ENCODE measurements around the gene LY6G5C. TPM values are rescaled to one million over a fixed set of nuclear protein-coding genes. Genes with fewer than 3 reads are reported as not detected.

The LY6G5C gene
- total and polyA plus RNA-seq, 9 of the 15 experiments (the other 6 are each of a cell fraction or from before 2014, with no cell fraction given) = 0.10 to 0.67 (median 0.46) TPM; not detected in 4

DNA sequence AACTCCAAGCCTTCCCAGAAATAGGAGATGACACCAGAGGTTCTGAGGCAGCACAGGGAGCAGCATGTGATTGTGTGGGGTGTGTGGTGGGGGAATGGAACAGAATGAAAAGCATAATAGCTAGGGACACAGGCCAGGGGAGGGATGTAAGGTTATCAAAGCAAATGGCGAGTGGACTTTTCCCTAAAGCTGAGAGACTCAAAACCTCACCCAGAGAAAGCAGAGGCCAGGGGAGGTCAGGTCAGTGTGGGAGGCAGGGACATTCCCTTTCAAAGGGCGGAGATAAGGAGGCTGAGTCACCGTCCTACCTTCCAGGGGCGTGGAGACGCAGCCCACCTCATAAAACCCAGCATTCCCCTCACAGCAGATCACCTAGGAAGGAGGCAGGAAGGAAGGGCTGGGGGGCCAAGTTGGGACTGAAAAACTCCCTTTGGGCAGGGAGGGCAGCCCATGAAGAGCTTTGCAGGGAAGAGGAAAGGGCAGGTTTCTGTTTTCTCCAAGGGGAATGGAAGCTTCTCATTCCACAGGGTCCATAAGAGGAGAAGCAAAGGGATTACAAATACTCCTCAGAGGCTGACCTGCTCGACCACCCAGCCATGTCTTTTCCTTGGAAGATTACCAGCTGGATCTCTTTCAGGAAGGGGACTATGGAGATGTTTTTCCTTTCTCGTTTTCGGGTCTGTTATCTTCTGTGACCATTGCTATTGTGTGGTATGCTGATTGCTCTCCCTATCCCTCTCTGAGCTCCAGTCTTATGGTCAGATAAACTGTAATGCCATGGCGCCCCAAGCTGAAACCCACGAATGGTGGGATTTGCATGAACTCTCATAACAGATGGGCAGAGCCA is 9.6 kb upstream of the LY6G5C start:
- in situ Hi-C loops (cut with MboI) (no loop called here), intact Hi-C loops (cut with micrococcal nuclease) (loop anchor here (1.0 to 2.0 kb wide), 3 partner anchors 13 to 140 kb away; partner anchors contain the start of gene ABHD16A)
- Histone ChIP-seq H2AFZ (ENCODE audit: low read depth, low read length) (peak overlapping the region; percentile 14), H3K36me3 (ENCODE audit: control insufficient read depth, insufficient read depth, low read length) (peaks cover 93% of the 10 kb centered on the region), H3K4me2 (ENCODE audit: insufficient read depth, low read length) (peak overlapping the region; percentile 82), H4K20me1 (replicated peaks; ENCODE audit: control insufficient read depth, insufficient read depth, low read length) (no peaks in the 10 kb centered on the region), H3K27me3 (ENCODE audit: control insufficient read depth in 2 of 2, insufficient read depth in 2 of 2, low read length in 2 of 2) (no peaks in the 10 kb centered on the region), H3K27ac (ENCODE audit: extremely low read depth, low read depth, low read length) (peak overlapping the region; percentile 88), H3K79me2 (ENCODE audit: control insufficient read depth, insufficient read depth, low read length) (no peaks in the 10 kb centered on the region; the same call in 2 of the 3 replicates), H3K9me3 (replicated peaks; ENCODE audit: control insufficient read depth, insufficient read depth, low read depth, low read length) (no peaks in the 10 kb centered on the region), H3K9ac (ENCODE audit: insufficient read depth in 1 of 2, low read depth in 2 of 2, low read length in 2 of 2) (peak overlapping the region; percentile 68 to 86; a peak in 3 of 4 replicates), H3K9me1 (ENCODE audit: control insufficient read depth, insufficient read depth, low read length) (no peaks in the 10 kb centered on the region), H3K4me3 (peak overlapping the region; percentile 13; the same call in 1 of the 2 replicates), H3K4me1 (replicated peaks in 1 of 2; ENCODE audit: control insufficient read depth in 2 of 2, insufficient read depth in 2 of 2, low read length in 2 of 2) (peaks cover 63 to 65% of the 10 kb centered on the region in 2 experiments)
- ChIA-PET CTCF (ENCODE audit: low intra/inter-chr PET ratio) (interaction anchor here (1.0 to 1.5 kb wide), 3 partner anchors 12 to 78 kb away, joined by 3 read pairs; no protein-coding TSS in a partner anchor), POLR2A (interaction anchor here (0.6 to 7.1 kb wide), 51 partner anchors 11 to 961 kb away, joined by 3 to 158 read pairs (median 5); partner anchors contain the start of genes ABHD16A, APOM, BAG6 and C6orf47)
- peak; percentile 83 for ATAC-seq
- WGBS (ENCODE audit: insufficient coverage, low coverage, missing lambda C conversion rate) = under 1% methylated on average over 10 of the region's 10 CpGs
- DNase-seq (ENCODE audit: extremely low read depth in 1 of 4, low spot score in 3 of 4) = peak; percentile 94 to 97 (median 96)
- BruUV-seq (replicated peaks) = TSS peak; percentile 91
- peak; percentile 98 for FAIRE-seq
- TF ChIP-seq RB1 (IDR thresholded peaks at IDR 0.05; ENCODE audit: low read depth) = peak; percentile 82; the same call in 1 of the 2 replicates
- peak in 1 of 2 experiments; percentile 87; a peak in 1 of 4 replicates for TF ChIP-seq SRF (CRISPR knock-in tag; IDR thresholded peaks at IDR 0.05)
- no peak for TF ChIP-seq SAP30 (IDR thresholded peaks at IDR 0.05; ENCODE audit: borderline replicate concordance, insufficient read depth, low read depth, low read length, poor library complexity, severe bottlenecking)
- peak; percentile 51; the same call in 1 of the 2 replicates for TF ChIP-seq CHD2 (IDR thresholded peaks at IDR 0.05; ENCODE audit: low read depth, low read length)
- peak in 1 of 2 experiments; percentile 88; a peak in 3 of 4 replicates for TF ChIP-seq TEAD1 (CRISPR knock-in tag; IDR thresholded peaks at IDR 0.05)
- peak; percentile 51 to 55; a peak in 2 of 4 replicates for TF ChIP-seq TRIM24 (IDR thresholded peaks at IDR 0.05)
- peak; percentile 100 for TF ChIP-seq SMARCA4 (IDR thresholded peaks at IDR 0.05)
- TF ChIP-seq LARP7 (IDR thresholded peaks at IDR 0.05) = peak; percentile 13; the same call in 1 of the 2 replicates
- peak; percentile 28; the same call in 1 of the 2 replicates for TF ChIP-seq ZNF121 (CRISPR knock-in tag; conservative IDR thresholded peaks at IDR 0.05)
- TF ChIP-seq GTF2E2 (tag; IDR thresholded peaks at IDR 0.05) = peak; percentile 75; the same call in 1 of the 2 replicates
- TF ChIP-seq, protein P1, sequence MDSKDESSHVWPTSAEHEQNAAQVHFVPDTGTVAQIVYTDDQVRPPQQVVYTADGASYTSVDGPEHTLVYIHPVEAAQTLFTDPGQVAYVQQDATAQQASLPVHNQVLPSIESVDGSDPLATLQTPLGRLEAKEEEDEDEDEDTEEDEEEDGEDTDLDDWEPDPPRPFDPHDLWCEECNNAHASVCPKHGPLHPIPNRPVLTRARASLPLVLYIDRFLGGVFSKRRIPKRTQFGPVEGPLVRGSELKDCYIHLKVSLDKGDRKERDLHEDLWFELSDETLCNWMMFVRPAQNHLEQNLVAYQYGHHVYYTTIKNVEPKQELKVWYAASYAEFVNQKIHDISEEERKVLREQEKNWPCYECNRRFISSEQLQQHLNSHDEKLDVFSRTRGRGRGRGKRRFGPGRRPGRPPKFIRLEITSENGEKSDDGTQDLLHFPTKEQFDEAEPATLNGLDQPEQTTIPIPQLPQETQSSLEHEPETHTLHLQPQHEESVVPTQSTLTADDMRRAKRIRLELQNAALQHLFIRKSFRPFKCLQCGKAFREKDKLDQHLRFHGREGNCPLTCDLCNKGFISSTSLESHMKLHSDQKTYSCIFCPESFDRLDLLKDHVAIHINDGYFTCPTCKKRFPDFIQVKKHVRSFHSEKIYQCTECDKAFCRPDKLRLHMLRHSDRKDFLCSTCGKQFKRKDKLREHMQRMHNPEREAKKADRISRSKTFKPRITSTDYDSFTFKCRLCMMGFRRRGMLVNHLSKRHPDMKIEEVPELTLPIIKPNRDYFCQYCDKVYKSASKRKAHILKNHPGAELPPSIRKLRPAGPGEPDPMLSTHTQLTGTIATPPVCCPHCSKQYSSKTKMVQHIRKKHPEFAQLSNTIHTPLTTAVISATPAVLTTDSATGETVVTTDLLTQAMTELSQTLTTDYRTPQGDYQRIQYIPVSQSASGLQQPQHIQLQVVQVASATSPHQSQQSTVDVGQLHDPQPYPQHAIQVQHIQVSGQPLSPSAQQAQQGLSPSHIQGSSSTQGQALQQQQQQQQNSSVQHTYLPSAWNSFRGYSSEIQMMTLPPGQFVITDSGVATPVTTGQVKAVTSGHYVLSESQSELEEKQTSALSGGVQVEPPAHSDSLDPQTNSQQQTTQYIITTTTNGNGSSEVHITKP (IDR thresholded peaks at IDR 0.05; ENCODE audit: partially characterized antibody) = peak; percentile 61
- TF ChIP-seq LCOR (CRISPR knock-in tag; IDR thresholded peaks at IDR 0.05) = peak; percentile 90
- TF ChIP-seq ZKSCAN1 (IDR thresholded peaks at IDR 0.05; ENCODE audit: low read depth, low read length) = 0 out of 2 replicates have a peak, but pooled peaks have one; percentile 24
- TF ChIP-seq, protein P2, sequence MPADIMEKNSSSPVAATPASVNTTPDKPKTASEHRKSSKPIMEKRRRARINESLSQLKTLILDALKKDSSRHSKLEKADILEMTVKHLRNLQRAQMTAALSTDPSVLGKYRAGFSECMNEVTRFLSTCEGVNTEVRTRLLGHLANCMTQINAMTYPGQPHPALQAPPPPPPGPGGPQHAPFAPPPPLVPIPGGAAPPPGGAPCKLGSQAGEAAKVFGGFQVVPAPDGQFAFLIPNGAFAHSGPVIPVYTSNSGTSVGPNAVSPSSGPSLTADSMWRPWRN (IDR thresholded peaks at IDR 0.05; ENCODE audit: low read depth) = peak; percentile 70
- TF ChIP-seq MEIS2 (IDR thresholded peaks at IDR 0.05; ENCODE audit: partially characterized antibody) = peak; percentile 3
- TF ChIP-seq MIER1 (IDR thresholded peaks at IDR 0.05; ENCODE audit: low read depth) = peak; percentile 33; the same call in 1 of the 2 replicates
- TF ChIP-seq SMARCB1 (IDR thresholded peaks at IDR 0.05; ENCODE audit: insufficient read length, low read depth) = peak; percentile 100
